IMR-90 (cell line): Measurements from ENCODE around the gene CHN1.

ENCODE experiments used
- BHLHE40 ChIP-seq: fragments of 150-350 bp; IDR thresholded peaks from 2 replicates; pipeline ENCODE4 v1.6.1; 2016; ENCODE audit warnings: mild to moderate bottlenecking, low read depth, low read length
- CHD1 ChIP-seq: IDR thresholded peaks from 2 replicates; pipeline ENCODE4 v1.6.1; 2012; ENCODE audit warnings: low read depth, low read length, improper control_type of control experiment
- FOS ChIP-seq: fragments of 150-350 bp; IDR thresholded peaks from 2 replicates; pipeline ENCODE4 v1.6.1; 2016; ENCODE audit warnings: low read depth, low read length
- MAFK ChIP-seq: IDR thresholded peaks from 2 replicates; pipeline ENCODE4 v1.6.1; 2012; ENCODE audit warnings: low read depth, low read length, improper control_type of control experiment
- MXI1 ChIP-seq: IDR thresholded peaks from 2 replicates; pipeline ENCODE4 v1.6.1; 2012; ENCODE audit warnings: low read depth, mild to moderate bottlenecking, low read length, moderate library complexity, borderline replicate concordance
- POLR2A ChIP-seq: IDR thresholded peaks from 2 replicates; pipeline ENCODE4 v1.6.1; 2012; ENCODE audit warnings: mild to moderate bottlenecking, low read depth, low read length
- RAD21 ChIP-seq: IDR thresholded peaks from 2 replicates; pipeline ENCODE4 v1.6.1; 2012; ENCODE audit warnings: low read length, improper control_type of control experiment
- RCOR1 ChIP-seq: IDR thresholded peaks from 2 replicates; pipeline ENCODE4 v1.6.1; 2012; ENCODE audit warnings: mild to moderate bottlenecking, low read length, improper control_type of control experiment; ENCODE audit not compliant: insufficient replicate concordance
- RFX5 ChIP-seq: IDR thresholded peaks from 2 replicates; pipeline ENCODE4 v1.8.0; 2012; ENCODE audit warnings: low read depth, mild to moderate bottlenecking, low read length, moderate library complexity
- SMC3 ChIP-seq: fragments of 150-350 bp; IDR thresholded peaks from 2 replicates; pipeline ENCODE4 v1.6.1; 2016; ENCODE audit warnings: low read depth, mild to moderate bottlenecking, antibody characterized with exemption, low read length, moderate library complexity
- TF ChIP-seq, protein P1 (sequence below): conservative IDR thresholded peaks from 2 replicates; pipeline ENCODE4 v1.5.1; 2012; ENCODE audit warnings: mild to moderate bottlenecking, low read depth, low read length, improper control_type of control experiment
- TF ChIP-seq, protein P2 (sequence below): fragments of 150-350 bp; IDR thresholded peaks from 2 replicates; pipeline ENCODE4 v1.6.1; 2017; ENCODE audit warnings: mild to moderate bottlenecking, antibody characterized with exemption, low read length, low read depth

DNA sequence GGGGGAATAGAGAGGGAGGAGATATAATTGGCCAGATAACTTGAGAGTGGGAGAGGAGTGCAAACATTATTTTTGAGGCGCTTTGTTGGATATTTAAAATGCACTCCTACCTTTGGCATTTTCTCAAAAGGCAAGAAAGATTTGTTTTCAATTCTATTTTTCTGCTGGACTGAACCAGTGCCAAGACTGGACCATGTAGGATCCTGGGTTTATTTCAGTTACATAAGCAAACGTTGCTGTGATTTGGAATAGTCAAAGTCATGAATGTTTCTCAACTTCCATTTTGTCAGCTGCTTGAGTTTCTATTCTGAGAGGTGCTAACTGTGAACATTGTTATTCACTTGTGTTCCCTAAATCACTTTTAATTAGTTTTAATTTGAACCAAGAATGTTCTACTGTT lies 232.0 kb downstream of the CHN1 start:
- TF ChIP-seq, protein P1, sequence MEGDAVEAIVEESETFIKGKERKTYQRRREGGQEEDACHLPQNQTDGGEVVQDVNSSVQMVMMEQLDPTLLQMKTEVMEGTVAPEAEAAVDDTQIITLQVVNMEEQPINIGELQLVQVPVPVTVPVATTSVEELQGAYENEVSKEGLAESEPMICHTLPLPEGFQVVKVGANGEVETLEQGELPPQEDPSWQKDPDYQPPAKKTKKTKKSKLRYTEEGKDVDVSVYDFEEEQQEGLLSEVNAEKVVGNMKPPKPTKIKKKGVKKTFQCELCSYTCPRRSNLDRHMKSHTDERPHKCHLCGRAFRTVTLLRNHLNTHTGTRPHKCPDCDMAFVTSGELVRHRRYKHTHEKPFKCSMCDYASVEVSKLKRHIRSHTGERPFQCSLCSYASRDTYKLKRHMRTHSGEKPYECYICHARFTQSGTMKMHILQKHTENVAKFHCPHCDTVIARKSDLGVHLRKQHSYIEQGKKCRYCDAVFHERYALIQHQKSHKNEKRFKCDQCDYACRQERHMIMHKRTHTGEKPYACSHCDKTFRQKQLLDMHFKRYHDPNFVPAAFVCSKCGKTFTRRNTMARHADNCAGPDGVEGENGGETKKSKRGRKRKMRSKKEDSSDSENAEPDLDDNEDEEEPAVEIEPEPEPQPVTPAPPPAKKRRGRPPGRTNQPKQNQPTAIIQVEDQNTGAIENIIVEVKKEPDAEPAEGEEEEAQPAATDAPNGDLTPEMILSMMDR: no peak
- TF ChIP-seq POLR2A (no peak), SMC3 (no peak), CHD1 (no peak), RFX5 (no peak), RAD21 (no peak), MAFK (no peak), BHLHE40 (no peak), RCOR1 (no peak), MXI1 (no peak), FOS (no peak)
- TF ChIP-seq, protein P2, sequence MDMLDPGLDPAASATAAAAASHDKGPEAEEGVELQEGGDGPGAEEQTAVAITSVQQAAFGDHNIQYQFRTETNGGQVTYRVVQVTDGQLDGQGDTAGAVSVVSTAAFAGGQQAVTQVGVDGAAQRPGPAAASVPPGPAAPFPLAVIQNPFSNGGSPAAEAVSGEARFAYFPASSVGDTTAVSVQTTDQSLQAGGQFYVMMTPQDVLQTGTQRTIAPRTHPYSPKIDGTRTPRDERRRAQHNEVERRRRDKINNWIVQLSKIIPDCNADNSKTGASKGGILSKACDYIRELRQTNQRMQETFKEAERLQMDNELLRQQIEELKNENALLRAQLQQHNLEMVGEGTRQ: no peak
